Measurements from ENCODE around the gene MICAL3.
A peak's percentile ranks its signal among the peaks of the same experiment; 100 is the strongest.
"Not testable (repeated sequence)": the region's sequence is repeated elsewhere in the genome, so short reads cannot be mapped to it uniquely, and the experiment has no call there.

Gene MICAL3

GRCh38 chr22:18040898-18041297 lies 16.5 kb upstream of the MICAL3 start:
- DNase-seq; intact Hi-C loops (cut with DNase I): not testable (repeated sequence)

DNA sequence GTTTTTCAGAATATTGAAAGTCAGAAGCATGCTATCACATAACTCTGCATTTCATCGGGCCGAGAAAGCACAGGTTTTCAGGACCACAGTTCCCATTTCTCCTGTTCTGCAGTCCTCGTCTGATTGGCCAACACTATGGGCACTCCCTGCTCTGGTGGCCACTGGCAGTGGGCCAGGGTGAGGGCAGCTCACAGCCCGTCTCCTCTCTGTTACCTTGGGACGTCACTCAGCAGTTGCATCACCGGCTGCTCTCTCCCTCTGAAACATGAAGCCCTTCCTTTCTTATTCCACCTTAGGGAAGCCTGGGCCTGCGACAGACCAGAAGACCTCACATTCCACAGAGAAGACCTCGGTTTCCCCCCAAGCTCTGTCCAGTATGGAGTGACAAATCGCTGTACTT lies 11.4 kb upstream of the MICAL3 start:
- intact Hi-C loops (cut with DNase I) = no loop called here
- DNase-seq = no peak

- no peak for DNase-seq
- intact Hi-C loops (cut with DNase I) = no loop called here
Measured at GRCh38 chr22:18034076-18034475, 9.7 kb upstream of the MICAL3 start.

GRCh38 chr22:18033204-18033998 lies 9.0 kb upstream of the MICAL3 start:
- intact Hi-C loops (cut with DNase I) = no loop called here
- DNase-seq = peak in 1 of 42 donors; percentile 22

DNA sequence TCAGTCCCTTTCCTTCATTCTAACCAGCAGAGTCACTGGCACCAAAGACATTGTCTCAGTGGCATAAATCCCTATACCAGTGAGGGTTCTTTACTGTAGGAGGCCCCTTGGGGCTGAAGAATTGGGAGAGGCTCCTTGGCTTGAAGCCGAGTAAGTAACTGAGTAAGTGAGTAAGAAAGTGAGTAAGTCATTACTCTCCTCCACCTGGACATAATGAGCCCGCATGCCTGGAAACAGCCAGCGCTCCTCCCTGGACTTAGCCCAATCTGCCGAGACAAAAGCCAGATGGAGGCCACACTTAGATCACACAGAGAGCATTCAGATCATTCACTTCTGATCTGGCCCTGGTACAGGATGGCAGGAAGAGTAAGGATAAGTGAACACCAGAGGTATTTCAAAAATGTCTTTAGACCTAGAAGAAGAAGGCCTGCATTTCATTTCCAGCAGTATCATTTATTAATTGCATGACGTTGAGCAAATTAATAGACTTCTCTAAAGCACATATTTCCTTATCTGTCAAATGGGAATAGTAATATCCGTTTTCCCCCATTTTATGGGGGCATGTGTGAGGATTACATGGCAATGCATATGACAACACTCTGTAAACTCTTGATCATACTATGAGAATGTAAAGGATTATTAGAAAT lies 8.2 kb upstream of the MICAL3 start:
- no peak for DNase-seq
- intact Hi-C loops (cut with DNase I) = no loop called here

DNA sequence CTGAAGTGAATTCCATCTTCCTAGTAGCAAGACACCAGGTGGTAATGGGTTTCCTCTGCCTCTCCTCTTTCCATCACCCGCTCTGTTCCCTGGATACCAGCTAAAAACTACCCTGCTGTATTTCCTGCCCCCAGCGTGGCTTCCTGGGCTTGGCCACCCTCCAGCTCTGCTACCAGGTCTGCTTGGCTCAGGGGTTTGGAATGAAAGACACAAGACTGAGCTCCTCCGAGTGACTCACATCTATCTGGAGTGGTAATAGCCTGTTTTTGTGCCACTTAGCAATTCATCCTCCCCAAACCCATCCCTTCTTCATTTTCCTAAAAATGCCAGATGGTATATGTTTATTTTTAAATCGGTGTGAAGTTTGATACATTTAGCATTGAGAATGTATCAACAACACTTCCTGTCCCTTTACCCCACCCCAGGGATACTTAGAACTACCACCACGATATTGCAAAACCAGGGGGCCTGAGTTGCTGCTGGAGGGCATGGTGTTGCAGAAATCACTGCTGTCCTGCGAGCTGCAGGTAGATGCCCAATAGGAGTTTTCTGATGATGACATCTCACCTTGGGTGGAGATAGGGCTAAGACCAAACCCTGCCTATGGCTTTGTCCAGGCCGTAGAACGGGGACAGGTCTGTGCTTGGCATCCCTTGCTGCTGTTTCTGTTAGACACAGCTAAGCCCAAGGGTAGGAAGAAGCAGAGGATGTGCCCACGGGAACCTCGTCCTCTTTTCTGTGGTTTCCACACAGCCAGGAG lies 7.5 kb upstream of the MICAL3 start:
- intact Hi-C loops (cut with DNase I) = no loop called here
- no peak for DNase-seq

DNA sequence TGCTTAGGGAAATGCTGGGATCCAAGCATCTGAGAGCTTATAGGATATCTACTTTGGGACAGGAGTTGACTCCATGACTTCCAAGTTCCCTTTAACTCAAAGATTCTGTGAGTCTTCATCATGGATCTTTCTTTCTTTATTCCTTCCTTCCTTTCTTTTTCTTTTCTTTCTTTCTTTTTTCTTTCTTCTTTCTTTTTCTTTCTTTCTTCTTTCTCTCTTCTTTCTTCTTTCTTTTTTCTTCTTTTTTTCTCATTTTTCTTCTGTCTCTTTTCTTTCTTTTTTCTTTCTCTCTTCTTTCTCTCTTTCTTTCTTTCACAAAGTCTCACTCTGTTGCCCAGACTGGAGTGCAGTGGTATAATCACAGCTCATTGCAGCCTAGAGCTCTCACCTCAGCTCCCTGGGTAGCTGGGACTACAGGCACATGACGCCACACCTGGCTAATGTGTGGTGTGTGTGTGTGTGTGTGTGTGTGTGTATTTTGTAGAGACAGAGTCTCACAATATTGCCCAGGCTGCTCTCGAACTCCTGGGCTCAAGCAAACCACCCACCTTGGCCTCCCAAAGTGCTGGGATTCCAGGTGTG lies 5.4 kb upstream of the MICAL3 start:
- DNase-seq = no peak
- intact Hi-C loops (cut with DNase I) = loop anchor here (10.0 kb wide), 2 partner anchors 45 to 165 kb away; partner anchors contain the start of gene PEX26

GRCh38 chr22:18028817-18029527 lies 4.6 kb upstream of the MICAL3 start:
- DNase-seq = no peak
- intact Hi-C loops (cut with DNase I) = loop anchor here (10.0 kb wide), 2 partner anchors 46 to 164 kb away; partner anchors contain the start of gene PEX26

DNA sequence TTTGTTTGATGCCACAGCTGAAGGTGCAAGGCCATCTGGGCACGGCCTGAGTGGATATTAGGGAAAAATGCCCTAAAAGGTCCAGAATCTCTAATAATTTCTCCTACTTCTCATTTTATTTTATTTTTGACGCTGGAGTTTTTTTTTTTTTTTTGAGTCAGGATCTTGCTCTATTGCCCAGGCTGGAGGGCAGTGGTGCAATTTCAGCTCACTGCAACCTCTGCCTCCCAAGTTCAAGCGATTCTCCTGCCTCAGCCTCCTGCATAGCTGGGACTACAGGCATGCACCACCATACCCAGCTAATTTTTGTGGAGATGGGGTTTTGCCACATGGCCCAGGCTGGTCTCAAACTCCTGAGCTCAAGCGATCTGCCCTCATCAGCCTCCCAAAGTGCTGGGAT lies 1.5 kb upstream of the MICAL3 start:
- DNase-seq = not testable (repeated sequence)
- intact Hi-C loops (cut with DNase I) = loop anchor here (2.0 to 10.0 kb wide), 3 partner anchors 49 to 195 kb away; partner anchors contain the start of gene PEX26

- intact Hi-C loops (cut with DNase I) = loop anchor here (2.0 to 10.0 kb wide), 3 partner anchors 50 to 194 kb away; partner anchors contain the start of gene PEX26
Measured at GRCh38 chr22:18024956-18025720, 777 bp upstream of the MICAL3 start.

DNA sequence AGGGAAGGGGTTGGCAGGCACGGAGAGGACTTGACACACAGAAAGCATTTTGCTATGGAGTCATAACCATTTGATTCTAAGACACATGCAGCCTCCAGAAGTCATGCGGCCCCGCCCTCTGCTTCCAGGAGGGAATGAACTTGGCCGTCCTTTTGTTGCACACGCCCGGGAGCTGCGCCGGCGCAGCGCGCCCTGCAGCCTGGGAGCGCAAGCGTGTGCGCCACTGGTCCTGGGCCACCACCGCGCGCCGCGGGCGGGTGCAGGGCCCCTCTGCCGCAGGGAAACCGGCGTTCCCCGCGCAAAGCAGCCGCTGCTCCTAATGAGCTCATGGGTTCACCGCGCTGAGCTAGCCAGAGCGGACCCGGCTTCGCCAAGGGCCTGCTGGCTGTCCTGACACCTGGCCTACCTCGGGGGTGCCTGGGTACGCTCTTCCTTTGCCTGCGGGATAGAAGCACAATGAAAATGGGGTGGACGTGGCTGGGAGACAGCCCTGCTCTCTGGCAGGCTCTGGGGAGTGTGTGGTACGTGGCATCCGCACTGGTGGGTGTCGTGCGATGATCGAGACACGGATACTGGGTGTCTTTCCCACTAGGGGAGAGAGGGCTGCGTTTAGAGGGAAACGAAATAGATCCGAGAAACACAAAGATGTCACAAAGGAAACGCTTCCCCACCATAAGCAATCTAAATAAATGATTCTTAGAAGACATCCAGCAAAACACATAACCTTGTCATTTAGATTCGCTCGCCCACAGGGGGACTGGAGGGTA lies 669 bp downstream of the MICAL3 start:
- DNase-seq = peak; percentile 66 to 93 (median 84)
- intact Hi-C loops (cut with DNase I) = loop anchor here (2.0 to 10.0 kb wide), 3 partner anchors 51 to 193 kb away; partner anchors contain the start of gene PEX26

More at GRCh38 chr22:18024956-18025720, 777 bp upstream of the MICAL3 start:
- DNase-seq = peak in 35 of 42 donors; percentile 18 to 70 (median 39)

DNA sequence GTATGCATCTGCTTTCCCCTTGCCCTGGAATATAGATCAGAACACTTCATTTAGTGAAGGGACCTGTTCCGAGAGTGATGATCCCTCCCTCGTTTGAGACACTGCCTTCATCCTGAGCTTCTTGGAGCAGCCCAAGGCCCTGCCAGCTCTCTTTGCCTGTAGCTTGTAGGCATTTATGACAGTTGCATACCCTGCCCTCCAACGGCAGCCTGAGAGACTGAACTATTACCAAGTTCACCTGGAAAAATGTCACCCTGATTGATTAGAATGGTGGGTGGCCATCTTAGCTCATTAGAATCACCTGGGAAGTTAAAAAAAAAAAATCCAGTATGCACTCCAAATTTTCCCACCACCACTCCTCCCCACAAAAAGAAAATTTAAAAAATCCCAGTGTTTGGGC lies 1.5 kb downstream of the MICAL3 start:
- intact Hi-C loops (cut with DNase I) = loop anchor here (10.0 kb wide), 2 partner anchors 52 to 158 kb away; partner anchors contain the start of gene PEX26

GRCh38 chr22:18021431-18021830 lies 2.9 kb downstream of the MICAL3 start:
- no peak for DNase-seq
- intact Hi-C loops (cut with DNase I) = loop anchor here (10.0 kb wide), 2 partner anchors 53 to 157 kb away; partner anchors contain the start of gene PEX26

More for the DNA sequence above, 1.5 kb downstream of the MICAL3 start:
- peak in 24 of 42 donors; percentile 14 to 73 (median 41) for DNase-seq

GRCh38 chr22:18020743-18021142 lies 3.6 kb downstream of the MICAL3 start:
- not testable (repeated sequence) for DNase-seq
- intact Hi-C loops (cut with DNase I) = loop anchor here (10.0 kb wide), 2 partner anchors 54 to 156 kb away; partner anchors contain the start of gene PEX26

DNA sequence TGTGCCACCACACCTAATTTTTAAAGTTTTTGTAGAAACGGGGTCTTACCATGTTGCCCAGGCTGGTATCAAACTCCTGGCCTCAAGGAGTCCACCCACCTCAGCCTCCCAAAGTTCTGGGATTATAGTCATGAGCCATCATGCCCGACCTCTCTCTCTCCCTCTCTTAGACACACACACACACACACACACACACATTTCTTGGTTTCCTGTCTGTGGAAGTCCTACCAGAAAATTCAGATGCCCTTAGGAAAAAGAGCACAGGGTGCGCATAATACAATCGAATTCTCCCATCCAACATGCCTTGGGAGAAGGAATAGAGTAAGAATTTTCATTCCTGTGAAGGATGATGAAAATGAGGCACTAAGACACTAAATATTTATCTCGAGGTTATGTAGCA lies 10.4 kb downstream of the MICAL3 start:
- DNase-seq = no peak

GRCh38 chr22:18013436-18013835 lies 10.9 kb downstream of the MICAL3 start:
- DNase-seq = no peak
- intact Hi-C loops (cut with DNase I) = loop anchor here (10.0 kb wide), 1 partner anchor 109 kb away; no protein-coding TSS in a partner anchor

More for the DNA sequence above, 10.4 kb downstream of the MICAL3 start:
- intact Hi-C loops (cut with DNase I) = loop anchor here (10.0 kb wide), 1 partner anchor 109 kb away; no protein-coding TSS in a partner anchor
